Left ventricle myocardium superior (tissue), 1 donor: ENCODE results near the gene ZNF746. TPM values are rescaled to one million over a fixed set of nuclear protein-coding genes. Genes with fewer than 3 reads are reported as not detected.
"Not testable (repeated sequence)": the region's sequence is repeated elsewhere in the genome, so short reads cannot be mapped to it uniquely, and the experiment has no call there.

ENCODE experiments used
- ATAC-seq: fragments of 200-7000 bp; cut with Tn5 transposase; one replicate; pipeline ENCODE4 v1.9.1; 2020; ENCODE audit warnings: mild to moderate bottlenecking, moderate library complexity
- DNase-seq: peaks from one replicate; pipeline ENCODE4 v3.0.0-alpha.2; 2020
- intact Hi-C: fragments of 100-400 bp; cut with micrococcal nuclease; formaldehyde crosslinking; loops from one replicate; pipeline ENCODE4 v1.11.0; 2022
- total RNA-seq: library from RNA; stranded (reverse); fragmentation: NEBNext Ultra II Directional; extraction: Animal tissue kit (Norgen Biotek cat#: 25700); gene quantifications from one replicate; pipeline ENCODE4 v1.2.1, GENCODE V29; 2021
- donor health status: DM: no; HTN: yes; CAD: no; lungs with severe emphysema.

Gene ZNF746
- total RNA-seq, 1 donor from 2014 or later, result 8.7 TPM

GRCh38 chr7:149462101-149462520, 35.5 kb downstream of the ZNF746 start:
- intact Hi-C loops, result no loop called here
- no peak for ATAC-seq
- no peak for DNase-seq

DNA sequence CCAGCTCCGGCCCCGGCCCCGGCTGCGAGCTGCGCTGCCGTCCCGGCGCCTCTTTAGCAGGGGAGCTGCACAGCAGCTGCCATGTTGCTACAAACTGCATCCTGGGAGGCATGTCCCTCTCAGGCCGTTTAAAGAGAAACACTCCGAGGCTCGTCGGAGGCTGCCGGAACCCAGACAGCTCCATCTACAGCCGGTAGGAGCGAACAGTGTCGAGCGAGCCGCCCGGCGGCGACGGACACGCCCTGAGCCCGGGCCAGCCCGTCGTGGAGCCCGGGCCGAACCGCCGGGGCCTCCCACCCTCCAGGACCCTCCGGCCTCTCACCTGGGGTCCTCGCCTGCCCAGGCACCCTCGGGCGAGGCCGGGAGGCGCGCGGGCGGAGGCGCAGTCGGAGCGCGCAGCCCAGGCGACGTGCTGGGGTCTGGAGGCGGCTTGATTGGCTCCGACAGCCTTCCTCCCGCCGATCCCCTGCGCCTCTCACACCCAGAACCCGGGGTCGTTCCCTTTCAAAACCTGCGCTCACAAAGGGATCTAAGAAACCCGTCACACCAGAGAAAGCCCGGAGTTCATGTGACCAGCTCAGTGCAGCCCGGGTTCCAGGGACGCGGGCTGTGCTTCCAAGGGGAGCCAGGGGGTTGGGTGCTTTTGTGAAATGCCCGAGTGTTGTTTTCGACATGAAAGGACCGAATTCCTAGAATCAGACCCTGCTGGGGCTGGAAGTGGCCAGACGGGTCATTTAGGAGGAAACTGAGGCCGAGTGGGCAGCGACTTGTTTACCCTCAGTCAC, 36.9 kb downstream of the ZNF746 start, which contains the start of gene ZNF777:
Gene ZNF777, minus strand, starts transcription at position 570 of the 785 bp plus-strand sequence. CDS start 5,040 bp downstream, outside the sequence.
- ATAC-seq (peak; percentile 99), DNase-seq (peak; percentile 87)
- intact Hi-C loops, result no loop called here

DNA sequence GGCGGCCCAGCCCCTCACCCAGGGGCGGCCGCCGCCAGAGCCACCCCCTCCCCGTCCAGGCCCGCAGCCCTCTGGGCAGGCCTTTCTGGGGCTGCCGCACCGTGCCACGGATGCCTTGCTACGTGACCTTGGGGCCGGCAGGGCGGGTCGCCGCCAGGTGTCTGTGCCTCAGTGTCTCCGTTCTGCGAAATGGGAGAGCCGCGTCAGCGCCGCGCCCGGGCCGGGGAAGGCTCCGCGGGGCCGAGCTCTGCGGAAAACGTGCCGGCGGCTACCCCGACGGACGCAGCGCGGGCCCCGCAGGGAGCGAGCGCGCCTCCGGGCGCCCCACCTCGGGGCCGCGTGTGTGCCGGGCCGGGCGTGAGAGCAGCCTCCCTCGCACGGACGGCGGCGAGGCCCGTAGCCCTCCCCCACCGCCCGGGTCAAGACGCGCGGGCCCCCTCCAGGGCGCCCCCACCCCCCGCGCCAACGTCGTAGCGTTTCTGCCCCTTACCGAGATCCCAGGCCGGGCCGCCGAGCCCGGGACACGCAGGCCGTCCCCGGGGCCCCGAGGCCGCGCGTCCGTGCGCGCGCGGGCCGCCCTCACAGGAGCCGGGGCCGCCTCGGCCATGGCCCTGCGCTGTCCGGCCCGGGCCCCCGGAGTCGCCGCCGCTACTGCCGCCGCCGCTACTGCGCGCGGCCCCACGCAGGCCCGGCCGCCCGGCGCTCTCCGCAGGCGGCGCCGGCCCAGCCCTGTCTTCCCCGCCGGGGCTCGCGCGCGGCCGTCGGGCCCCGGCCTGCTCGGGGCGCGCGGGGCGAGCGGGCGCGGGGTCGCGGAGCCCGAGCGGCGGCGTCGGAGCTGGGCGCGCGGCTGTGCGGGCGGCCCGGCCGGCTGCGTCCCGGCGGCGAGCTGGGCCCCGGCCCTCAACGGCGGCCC, 37.8 kb downstream of the ZNF746 start:
- intact Hi-C loops, result no loop called here
- DNase-seq, result peak; percentile 37
- peak; percentile 5 for ATAC-seq

DNA sequence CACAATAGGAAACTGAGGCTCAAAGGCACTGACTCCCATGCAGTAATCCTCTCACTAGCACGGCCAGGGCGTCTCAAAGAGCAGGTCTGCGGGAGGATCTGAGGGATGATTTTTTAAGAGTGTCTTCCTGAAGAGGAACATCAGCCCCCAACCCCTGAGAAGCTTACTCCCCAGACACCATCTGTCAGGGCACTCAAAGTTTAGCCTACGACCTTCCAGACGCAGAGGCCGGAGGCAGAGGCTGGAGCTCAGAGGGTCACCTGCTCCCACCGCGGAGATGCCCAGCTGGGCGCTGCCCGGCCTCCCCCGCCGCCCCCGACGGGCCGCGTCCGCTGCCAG, 38.4 kb downstream of the ZNF746 start:
- ATAC-seq (no peak), DNase-seq (no peak)
- intact Hi-C loops, result no loop called here

GRCh38 chr7:149458235-149458634, 39.4 kb downstream of the ZNF746 start:
- DNase-seq, result no peak
- ATAC-seq, result no peak
- intact Hi-C loops, result no loop called here

GRCh38 chr7:149457766-149458165, 39.8 kb downstream of the ZNF746 start:
- DNase-seq (no peak), ATAC-seq (no peak)
- intact Hi-C loops, result no loop called here

DNA sequence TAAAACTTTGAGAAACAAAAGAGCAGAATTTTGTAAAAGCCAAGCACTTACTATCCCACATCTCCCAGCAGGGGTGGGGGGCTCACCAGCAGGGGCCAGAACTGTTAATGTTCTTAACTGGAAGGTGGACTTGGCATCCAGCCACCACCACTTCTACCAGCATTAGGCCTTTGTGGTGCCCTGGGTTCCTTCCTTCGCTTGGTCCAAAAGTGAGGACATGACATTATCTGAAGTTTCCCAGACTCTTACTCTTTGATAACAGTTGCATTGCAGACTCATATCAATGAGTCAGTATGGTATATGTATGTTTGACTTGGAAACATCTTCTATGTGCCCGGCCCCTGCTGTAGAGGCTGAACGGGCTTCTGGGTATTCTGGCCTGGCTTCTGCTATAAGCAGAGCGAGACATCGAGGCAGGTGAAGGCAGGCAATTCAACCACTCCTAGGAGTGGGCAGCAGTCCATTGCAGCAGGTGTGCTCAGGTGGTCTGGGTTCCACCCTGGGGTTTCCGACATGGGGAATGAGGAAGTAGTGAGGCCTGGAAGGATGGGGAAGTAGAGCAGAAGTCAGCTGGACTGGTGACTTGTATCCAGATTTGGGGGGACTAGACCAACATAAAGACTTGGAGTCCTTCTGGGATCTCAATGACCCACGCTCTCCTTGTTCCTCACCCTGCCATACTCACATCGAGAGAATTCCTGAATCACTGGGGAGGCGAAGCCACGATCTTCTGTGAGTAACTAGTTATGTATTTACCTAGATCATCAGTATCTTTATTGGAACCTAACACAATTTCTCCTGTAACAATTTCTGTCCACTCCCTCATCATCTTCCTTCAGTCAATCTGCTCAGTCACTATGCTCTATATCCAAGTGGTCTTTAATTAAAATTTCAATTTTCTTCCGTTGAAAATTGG, 40.8 kb downstream of the ZNF746 start:
- DNase-seq, result no peak
- intact Hi-C loops, result no loop called here
- ATAC-seq, result no peak

- DNase-seq, result no peak
- ATAC-seq, result no peak
- intact Hi-C loops, result no loop called here
Observed at GRCh38 chr7:149455175-149455950, 42.2 kb downstream of the ZNF746 start.

GRCh38 chr7:149454750-149455149, 42.9 kb downstream of the ZNF746 start:
- DNase-seq (no peak), ATAC-seq (no peak)
- intact Hi-C loops, result no loop called here

DNA sequence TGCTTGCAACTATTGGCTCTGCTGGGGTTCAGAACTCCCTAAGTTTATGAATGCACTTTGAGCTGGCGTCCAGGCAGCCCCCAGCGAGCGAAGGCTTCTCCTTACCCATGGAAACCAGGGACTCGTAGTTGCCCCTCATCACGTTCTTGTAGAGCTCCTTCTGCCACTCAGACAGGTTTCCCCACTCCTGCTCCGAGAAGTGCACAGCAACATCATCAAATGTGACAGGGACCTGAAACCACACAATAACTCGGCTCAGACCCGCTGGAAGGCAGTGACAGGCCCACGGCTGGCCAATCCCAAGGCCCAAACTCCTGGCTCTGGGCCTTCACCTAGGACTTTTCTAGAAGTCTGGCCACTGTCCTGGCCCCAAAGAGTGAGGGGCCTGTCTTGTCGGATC, 43.6 kb downstream of the ZNF746 start:
- ATAC-seq (no peak), DNase-seq (no peak)
- intact Hi-C loops, result no loop called here

GRCh38 chr7:149450821-149451220, 46.8 kb downstream of the ZNF746 start:
- no peak for DNase-seq
- no peak for ATAC-seq
- intact Hi-C loops, result no loop called here

- ATAC-seq (no peak), DNase-seq (no peak)
- intact Hi-C loops, result no loop called here
Observed at GRCh38 chr7:149449897-149450296, 47.7 kb downstream of the ZNF746 start.

DNA sequence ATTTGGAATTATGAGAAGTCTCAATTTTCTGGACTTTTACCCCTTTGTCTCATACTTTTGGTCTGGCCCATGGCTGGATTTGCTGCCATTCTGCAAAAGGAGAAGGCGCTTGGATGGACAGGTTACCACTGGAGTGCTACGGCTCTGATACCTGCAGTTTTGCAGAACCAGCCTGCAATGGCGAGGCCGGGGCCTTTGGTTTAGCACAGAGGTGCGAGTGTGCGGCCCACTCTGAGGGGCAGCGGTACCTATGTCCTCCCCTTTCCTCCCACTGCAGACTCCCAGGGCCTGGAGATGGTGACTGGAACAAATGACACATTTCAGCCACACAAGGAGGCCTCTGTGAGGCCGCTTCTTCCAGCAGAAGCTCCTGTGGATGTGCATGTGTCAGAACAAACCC, 48.6 kb downstream of the ZNF746 start:
- ATAC-seq, result no peak
- intact Hi-C loops, result no loop called here
- no peak for DNase-seq

DNA sequence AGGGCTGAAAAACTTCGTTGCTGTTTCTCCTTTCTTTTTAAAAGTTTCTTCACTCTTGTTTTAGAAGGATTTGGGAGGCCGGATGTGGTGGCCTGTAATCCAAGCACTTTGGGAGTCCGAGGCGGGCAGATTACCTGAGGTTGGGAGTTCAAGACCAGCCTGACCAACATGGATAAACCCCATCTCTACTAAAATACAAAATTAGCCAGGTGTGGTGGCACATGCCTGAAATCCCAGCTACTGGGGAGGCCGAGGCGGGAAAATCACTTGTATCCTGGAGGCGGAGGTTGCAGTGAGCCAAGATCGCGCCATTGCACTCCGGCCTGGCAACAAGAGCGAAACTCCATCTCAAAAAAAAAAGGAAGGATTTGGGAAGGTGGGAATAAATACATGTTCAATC, 51.6 kb downstream of the ZNF746 start:
- ATAC-seq, intact Hi-C loops: not testable (repeated sequence)

DNA sequence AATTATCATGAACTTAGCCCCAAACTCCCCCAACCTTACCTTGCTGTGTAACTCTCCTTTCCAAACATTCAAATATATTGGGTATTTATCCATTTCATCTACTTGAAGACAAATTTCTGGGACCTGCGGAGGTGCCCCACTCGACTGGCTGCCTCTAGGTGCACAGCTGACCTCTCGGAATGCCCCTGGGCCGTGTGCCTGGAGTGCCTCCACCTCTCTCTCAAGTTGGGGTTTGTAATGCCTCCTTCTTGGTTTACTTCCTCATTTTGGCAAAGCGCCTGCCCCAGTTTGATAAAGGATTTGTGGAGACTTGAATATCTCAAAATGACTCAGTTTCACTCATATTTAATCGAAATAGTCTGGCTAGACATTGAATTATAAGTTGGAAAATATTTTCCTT, 53.3 kb downstream of the ZNF746 start:
- DNase-seq, result no peak
- intact Hi-C loops, result no loop called here
- ATAC-seq, result no peak

More for the DNA sequence above, 51.6 kb downstream of the ZNF746 start:
- DNase-seq, result not testable (repeated sequence)

DNA sequence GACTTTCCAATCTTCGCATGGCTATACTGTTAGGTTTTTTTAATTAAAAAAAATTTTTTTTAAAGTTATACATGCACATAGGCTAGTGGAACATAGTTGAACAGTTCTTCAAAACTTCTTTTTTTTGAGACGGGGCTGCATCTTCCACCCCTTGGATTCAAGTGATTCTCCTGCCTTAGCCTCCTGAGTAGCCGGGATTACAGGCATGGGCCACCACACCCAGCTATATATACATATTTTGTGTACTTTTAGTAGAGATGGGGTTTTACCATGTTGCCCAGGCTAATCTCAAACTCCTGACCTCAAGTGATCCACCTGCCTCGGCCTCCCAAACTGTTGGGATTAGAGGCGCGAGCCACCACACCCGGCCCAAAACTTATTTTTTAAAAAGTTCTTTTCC, 54.1 kb downstream of the ZNF746 start:
- ATAC-seq, result no peak
- DNase-seq, result no peak
- intact Hi-C loops, result no loop called here

GRCh38 chr7:149442924-149443323, 54.7 kb downstream of the ZNF746 start:
- intact Hi-C loops, result no loop called here
- DNase-seq, result no peak
- no peak for ATAC-seq

DNA sequence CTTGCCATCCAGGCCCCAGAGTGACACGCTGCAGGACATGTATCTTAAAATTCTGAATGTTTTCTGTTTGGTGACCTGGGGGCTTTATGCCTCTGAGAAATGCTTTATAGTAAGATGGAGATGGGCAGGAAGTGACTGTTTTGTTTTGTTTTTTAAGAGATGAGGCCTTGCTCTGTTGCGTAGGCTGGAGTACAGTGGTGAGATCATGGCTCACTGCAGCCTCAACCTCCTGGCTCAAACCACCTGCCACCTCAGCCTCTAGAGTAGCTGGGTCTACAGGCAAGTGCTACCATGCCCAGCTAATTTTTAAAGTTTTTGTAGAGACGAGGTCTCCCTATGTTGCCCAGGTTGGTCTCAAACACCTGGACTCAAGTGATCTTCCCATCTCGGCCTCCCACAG, 57.4 kb downstream of the ZNF746 start:
- DNase-seq, result no peak
- intact Hi-C loops, result no loop called here
- no peak for ATAC-seq

- intact Hi-C loops, result no loop called here
- ATAC-seq (no peak), DNase-seq (no peak)
Observed at GRCh38 chr7:149436358-149436757, 61.3 kb downstream of the ZNF746 start.
